H1 (cell line): ENCODE data around the gene GLRX5. TPM values are rescaled to one million over a fixed set of nuclear protein-coding genes. Genes with fewer than 3 reads are reported as not detected.

ENCODE experiments used
- CHD1 ChIP-seq: IDR thresholded peaks from 2 replicates; pipeline ENCODE4 v1.6.1; 2012; ENCODE audit warnings: low read depth, low read length, improper control_type of control experiment
- EGR1 ChIP-seq: IDR thresholded peaks from 2 replicates; pipeline ENCODE4 v1.6.1; 2011; ENCODE audit warnings: low read depth, low read length, borderline replicate concordance
- RBBP5 ChIP-seq: IDR thresholded peaks from 2 replicates; pipeline ENCODE4 v1.7.1; 2012; ENCODE audit warnings: low read depth, mild to moderate bottlenecking, inconsistent platforms, low read length, moderate library complexity, borderline replicate concordance
- RXRA ChIP-seq: IDR thresholded peaks from 2 replicates; pipeline ENCODE4 v1.6.1; 2011; ENCODE audit warnings: low read depth, mild to moderate bottlenecking, low read length, moderate library complexity; ENCODE audit not compliant: insufficient read depth
- SIN3A ChIP-seq, 2 experiments: IDR thresholded peaks in 1 of 2; conservative IDR thresholded peaks in 1 of 2; 2 replicates each; pipeline ENCODE4 v1.6.1; 2011 to 2012; ENCODE audit warnings: low read length in 2 of 2, improper control_type of control experiment in 1 of 2, low read depth in 1 of 2, mild to moderate bottlenecking in 1 of 2
- TAF7 ChIP-seq: optimal IDR thresholded peaks from 2 replicates; pipeline ENCODE3; 2011; ENCODE audit warnings: low read depth, mild to moderate bottlenecking, inconsistent platforms, low read length, moderate library complexity, borderline replicate concordance
- YY1 ChIP-seq: IDR thresholded peaks from 2 replicates; pipeline ENCODE4 v1.6.1; 2011; ENCODE audit warnings: low read depth, mild to moderate bottlenecking, low read length
- polyA plus RNA-seq, 7 experiments: library from polyadenylated mRNA; depleted of rRNA in 3 of 7; stranded (reverse) in 5 of 7; unstranded in 2 of 7; fragments of >200 nt in 5 of 7; fragments of 200-250 nt in 2 of 7; gene quantifications; 1 replicate in 5 of 7; 2 replicates in 1 of 7; 4 replicates in 1 of 7; pipeline versions ENCODE4 v1.2.1 to v1.2.3, GENCODE V29; 2011 to 2013; ENCODE audit warnings: missing spikeins in 2 of 7, mixed read lengths in 2 of 7
- total RNA-seq: library from RNA; stranded (reverse); fragmentation: NEBNext Ultra II Directional; extraction: Animal tissue kit (Norgen Biotek cat#: 25700); gene quantifications from 2 replicates; pipeline ENCODE4 v1.2.1, GENCODE V29; 2021

Gene GLRX5
- total and polyA plus RNA-seq, 2 of the 8 experiments (the other 6 are each of a cell fraction or from before 2014, with no cell fraction given) = 70.1 to 88.8 TPM

- TF ChIP-seq TAF7 (no peak), RXRA (no peak), CHD1 (no peak), YY1 (no peak), RBBP5 (no peak), EGR1 (no peak), SIN3A (conservative IDR thresholded peaks at IDR 0.05 in 1 of 2, IDR thresholded peaks at IDR 0.05 in 1 of 2; ENCODE audit: low read depth in 1 of 2, low read length in 2 of 2) (no peak)
Observed at GRCh38 chr14:95500772-95501401, 34.0 kb upstream of the GLRX5 start (continued).
